D721Med (cell line): ENCODE results near the gene PHKG2.

Source experiments
- DNase-seq: peaks from one replicate; pipeline ENCODE4 v3.0.0; 2011; ENCODE audit warnings: low spot score; ENCODE audit not compliant: insufficient read length
- FAIRE-seq: peaks from 2 replicates; lab custom pipeline; 2011; peaks lifted over from hg19 to GRCh38; lab: Jason Lieb, UNC
- CTCF ChIP-seq: IDR thresholded peaks from 2 replicates; pipeline ENCODE4 v1.5.1; 2012; ENCODE audit warnings: mild to moderate bottlenecking, control low read depth; ENCODE audit not compliant: insufficient read depth; ENCODE audit errors: missing control alignments

Gene PHKG2

GRCh38 chr16:30757316-30757715 lies 9.1 kb downstream of the PHKG2 start:
- TF ChIP-seq CTCF = no peak
- DNase-seq (no peak), FAIRE-seq (no peak)

GRCh38 chr16:30758988-30759491 lies 10.8 kb downstream of the PHKG2 start:
- FAIRE-seq = no peak
- no peak for TF ChIP-seq CTCF
- DNase-seq = no peak

- no peak for FAIRE-seq
- no peak for TF ChIP-seq CTCF
- DNase-seq = no peak
These were observed 11.9 kb downstream of the PHKG2 start for GRCh38 chr16:30760001-30760559.

- TF ChIP-seq CTCF = no peak
- FAIRE-seq = no peak
- DNase-seq = no peak
These were observed 12.6 kb downstream of the PHKG2 start for GRCh38 chr16:30760577-30761426.

GRCh38 chr16:30761427-30761927 lies 13.3 kb downstream of the PHKG2 start:
- no peak for FAIRE-seq
- DNase-seq = no peak
- TF ChIP-seq CTCF = no peak

GRCh38 chr16:30761928-30762902 lies 14.0 kb downstream of the PHKG2 start, which contains the start of the genes CFAP119 and RNF40:
TSS of gene CFAP119 (minus strand) at chr16:30762062. CDS start at chr16:30761748, 314 bp downstream.
TSS of gene RNF40 (plus strand) at chr16:30762322. CDS start at chr16:30762546, 224 bp downstream.
- TF ChIP-seq CTCF = no peak
- DNase-seq = peak; percentile 100
- FAIRE-seq = no peak
